Lung (tissue), 12 donors: Measurements from ENCODE around the gene FGG. TPM values are rescaled to one million over a fixed set of nuclear protein-coding genes. Genes with fewer than 3 reads are reported as not detected.

ENCODE experiments used
- ATAC-seq: fragments of 200-7000 bp; cut with Tn5 transposase; one replicate; pipeline ENCODE4 v1.9.1; 2020; ENCODE audit warnings: moderate number of reproducible peaks; ENCODE audit not compliant: insufficient read depth, low FRiP score
- DNase-seq, 3 donors: peaks; one replicate each; pipeline ENCODE4 v3.0.0-alpha.2; 2013 to 2017
- H3K27ac ChIP-seq, 2 donors: one replicate each; pipeline ENCODE4 v1.5.1; 2013; ENCODE audit warnings: mild to moderate bottlenecking in 2 of 2, moderate library complexity in 2 of 2, control low read depth in 1 of 2, inconsistent platforms in 1 of 2, low read depth in 1 of 2, low read length in 1 of 2
- H3K27me3 ChIP-seq, 3 donors: one replicate each; pipeline ENCODE4 v1.5.1; 2013; ENCODE audit warnings: low read length in 2 of 3; ENCODE audit not compliant: control insufficient read depth in 3 of 3, insufficient read depth in 3 of 3
- H3K36me3 ChIP-seq, 4 donors: one replicate each; pipeline ENCODE4 v1.5.1; 2013; ENCODE audit warnings: low read length in 4 of 4, mild to moderate bottlenecking in 1 of 4, moderate library complexity in 1 of 4; ENCODE audit not compliant: control insufficient read depth in 4 of 4, insufficient read depth in 4 of 4
- H3K4me1 ChIP-seq, 5 donors: one replicate each; pipeline ENCODE4 v1.5.1; 2013; ENCODE audit warnings: low read length in 5 of 5, mild to moderate bottlenecking in 2 of 5, moderate library complexity in 1 of 5; ENCODE audit not compliant: control insufficient read depth in 5 of 5, insufficient read depth in 5 of 5
- H3K4me3 ChIP-seq: one replicate; pipeline ENCODE4 v1.5.1; 2013; ENCODE audit warnings: mild to moderate bottlenecking, control low read depth, moderate library complexity
- H3K9ac ChIP-seq, 2 donors: one replicate each; pipeline ENCODE4 v1.5.1; 2013; ENCODE audit warnings: low read length in 2 of 2, control low read depth in 1 of 2; ENCODE audit not compliant: insufficient read depth in 1 of 2
- H3K9me3 ChIP-seq, 4 donors: one replicate each; pipeline ENCODE4 v1.5.1; 2013; ENCODE audit warnings: low read length in 3 of 4, mild to moderate bottlenecking in 1 of 4, moderate library complexity in 1 of 4; ENCODE audit not compliant: control insufficient read depth in 4 of 4, insufficient read depth in 3 of 4
- CTCF ChIP-seq: IDR thresholded peaks from 2 replicates; pipeline ENCODE4 v1.5.1; 2012; ENCODE audit warnings: mild to moderate bottlenecking; ENCODE audit errors: control extremely low read depth, extremely low read depth
- WGBS, 2 donors: extraction: QIAGEN DNeasy Blood & Tissue Kit; methylation state at CpG; one replicate each; pipeline ENCODE4 v1.1.7; 2013; 5-methylcytosine and 5-hydroxymethylcytosine counted together
- polyA plus RNA-seq, 2 donors: library from polyadenylated mRNA; stranded (reverse); fragments of 200-250 nt; gene quantifications; one replicate each; pipeline ENCODE4 v1.2.1, GENCODE V29; 2013
- total RNA-seq, 2 donors: library from RNA; depleted of rRNA in 1 of 2; stranded (reverse); fragments of >200 nt in 1 of 2; gene quantifications; one replicate each; pipeline ENCODE4 v1.2.1, GENCODE V29; 2014 to 2021
- donor health status: control.
- donor health status: control.
- donor health status: Bipolar disorder and iron deficiency.
- donor health status: healthy.
- donor health status: DM: yes; HTN: yes; CAD: no.

The FGG gene
- total and polyA plus RNA-seq, 4 donors = 0.91 to 172 (median 33.0) TPM

GRCh38 chr4:154585369-154586018 lies 27.0 kb downstream of the FGG start:
- H3K4me3 ChIP-seq = no peak overlapping the region
- DNase-seq = no peak
- no peaks in the 10 kb centered on the region for H3K36me3 ChIP-seq
- H3K9me3 ChIP-seq = no peaks in the 10 kb centered on the region
- H3K4me1 ChIP-seq = no peaks in the 10 kb centered on the region
- WGBS, 2 donors = 90 to 96% methylated on average over 10 of the region's 10 CpGs
- no peak overlapping the region for H3K27ac ChIP-seq
- no peak overlapping the region for H3K9ac ChIP-seq
- H3K27me3 ChIP-seq = peaks cover 0 to 4% (median 0%) of the 10 kb centered on the region in 3 donors
- no peak for ATAC-seq
- TF ChIP-seq CTCF = no peak

GRCh38 chr4:154584259-154584658 lies 28.2 kb downstream of the FGG start:
- Histone ChIP-seq H3K27me3 (peaks cover 0 to 4% (median 0%) of the 10 kb centered on the region in 3 donors), H3K36me3 (no peaks in the 10 kb centered on the region)
- TF ChIP-seq CTCF = no peak

GRCh38 chr4:154583677-154584076 lies 28.8 kb downstream of the FGG start:
- peaks cover 0 to 4% (median 0%) of the 10 kb centered on the region in 3 donors for H3K27me3 ChIP-seq
- ATAC-seq (no peak), DNase-seq (no peak)
- no peaks in the 10 kb centered on the region for H3K9me3 ChIP-seq
- H3K9ac ChIP-seq = no peak overlapping the region
- no peak for TF ChIP-seq CTCF
- no peak overlapping the region for H3K27ac ChIP-seq
- no peaks in the 10 kb centered on the region for H3K36me3 ChIP-seq
- no peak overlapping the region for H3K4me3 ChIP-seq
- no peaks in the 10 kb centered on the region for H3K4me1 ChIP-seq

More at GRCh38 chr4:154584259-154584658, 28.2 kb downstream of the FGG start:
- Histone ChIP-seq H3K9ac (no peak overlapping the region), H3K9me3 (no peaks in the 10 kb centered on the region), H3K27ac (no peak overlapping the region), H3K4me1 (no peaks in the 10 kb centered on the region), H3K4me3 (no peak overlapping the region)
- WGBS, 2 donors = 88 to 96% methylated on average over 5 of the region's 5 CpGs
- DNase-seq (no peak), ATAC-seq (no peak)

GRCh38 chr4:154583230-154583629 lies 29.2 kb downstream of the FGG start:
- WGBS, 2 donors = 87 to 91% methylated on average over 3 of the region's 3 CpGs
- TF ChIP-seq CTCF = no peak
- H3K4me1 ChIP-seq = no peaks in the 10 kb centered on the region

More at GRCh38 chr4:154583230-154583629, 29.2 kb downstream of the FGG start:
- H3K4me3 ChIP-seq = no peak overlapping the region
- H3K9me3 ChIP-seq = no peaks in the 10 kb centered on the region
- H3K9ac ChIP-seq = no peak overlapping the region
- H3K27me3 ChIP-seq = peaks cover 0 to 4% (median 0%) of the 10 kb centered on the region in 3 donors
- DNase-seq (no peak), ATAC-seq (no peak)
- H3K36me3 ChIP-seq = no peaks in the 10 kb centered on the region
- no peak overlapping the region for H3K27ac ChIP-seq
